HEK293 (cell line): ENCODE data around the gene MED13L.

ENCODE experiments used
- CTCF ChIA-PET: fragments of 350-600 bp; formaldehyde crosslinking; extraction: SDS; loops from one replicate; lab custom pipeline; 2021; ENCODE audit warnings: antibody characterized with exemption; lab: Yijun Ruan, JAX
- POLR2A ChIA-PET: fragments of 300-600 bp; formaldehyde crosslinking; extraction: SDS; loops from one replicate; lab custom pipeline; 2020; ENCODE audit warnings: antibody characterized with exemption, inconsistent platforms; lab: Yijun Ruan, JAX
- H3K27ac ChIP-seq: fragments of 200-500 bp; sonication (Bioruptor generic); 2 replicates; pipeline ENCODE4 v1.5.1; 2014; ENCODE audit warnings: low read depth, low read length, control low read depth, inconsistent platforms; ENCODE audit errors: extremely low read depth
- H3K36me3 ChIP-seq, 2 experiments: fragments of 200-500 bp in 1 of 2; sonication (Bioruptor generic) in 1 of 2; 1 replicate in 1 of 2; 2 replicates in 1 of 2; pipeline ENCODE4 v1.5.1; 2014 to 2017; ENCODE audit warnings: inconsistent platforms in 2 of 2, low read length in 2 of 2; ENCODE audit not compliant: control insufficient read depth in 2 of 2, insufficient read depth in 1 of 2
- H3K4me1 ChIP-seq: fragments of 200-500 bp; sonication (Bioruptor generic); 2 replicates; pipeline ENCODE4 v1.5.1; 2014; ENCODE audit warnings: mild to moderate bottlenecking, low read length, inconsistent platforms; ENCODE audit not compliant: control insufficient read depth, insufficient read depth
- H3K4me3 ChIP-seq: 2 replicates; pipeline ENCODE4 v1.5.1; 2011; ENCODE audit warnings: low read depth, mild to moderate bottlenecking, control low read depth, low read length, moderate library complexity
- H3K9me3 ChIP-seq: fragments of 200-500 bp; sonication (Bioruptor generic); 2 replicates; pipeline ENCODE4 v1.5.1; 2014; ENCODE audit warnings: low read depth, low read length, inconsistent platforms; ENCODE audit not compliant: control insufficient read depth, insufficient read depth
- BCL11A ChIP-seq: fragments of 450-650 bp; formaldehyde crosslinking; IDR thresholded peaks from 2 replicates; pipeline ENCODE4 v1.5.1; 2016; ENCODE audit warnings: low read depth, missing biosample characterization, missing genetic modification characterization
- BCL11B ChIP-seq: fragments of 450-650 bp; formaldehyde crosslinking; IDR thresholded peaks from 2 replicates; pipeline ENCODE4 v1.5.1; 2016; ENCODE audit warnings: low read depth, missing biosample characterization, missing genetic modification characterization
- FEZF1 ChIP-seq: fragments of 450-650 bp; formaldehyde crosslinking; IDR thresholded peaks from 2 replicates; pipeline ENCODE4 v1.5.1; 2016; ENCODE audit warnings: missing biosample characterization, missing genetic modification characterization
- HOXC10 ChIP-seq: sonication (generic); formaldehyde crosslinking; IDR thresholded peaks from 2 replicates; pipeline ENCODE4 v1.8.1; 2023; ENCODE audit warnings: mild to moderate bottlenecking, missing genetic modification reagents
- SETDB1 ChIP-seq: IDR thresholded peaks from one replicate; pipeline ENCODE4 v1.6.1; 2017; ENCODE audit warnings: mild to moderate bottlenecking, low read length, moderate library complexity, mixed read lengths; ENCODE audit not compliant: insufficient read length
- ZBTB21 ChIP-seq: fragments of 450-650 bp; formaldehyde crosslinking; IDR thresholded peaks from 2 replicates; pipeline ENCODE4 v1.5.1; 2017; ENCODE audit warnings: missing biosample characterization, missing genetic modification characterization
- ZFP69B ChIP-seq: fragments of 450-650 bp; formaldehyde crosslinking; IDR thresholded peaks from 2 replicates; pipeline ENCODE4 v1.5.1; 2016; ENCODE audit warnings: missing biosample characterization, missing genetic modification characterization
- ZNF112 ChIP-seq: fragments of 450-650 bp; formaldehyde crosslinking; IDR thresholded peaks from 2 replicates; pipeline ENCODE4 v1.5.0; 2017; ENCODE audit warnings: missing biosample characterization, missing genetic modification characterization
- ZNF133 ChIP-seq: fragments of 450-650 bp; formaldehyde crosslinking; IDR thresholded peaks from 2 replicates; pipeline ENCODE4 v1.5.1; 2016; ENCODE audit warnings: missing biosample characterization, missing genetic modification characterization
- ZNF146 ChIP-seq: fragments of 450-650 bp; formaldehyde crosslinking; IDR thresholded peaks from 2 replicates; pipeline ENCODE4 v1.5.1; 2016; ENCODE audit warnings: missing biosample characterization, missing genetic modification characterization
- ZNF16 ChIP-seq: fragments of 450-650 bp; formaldehyde crosslinking; IDR thresholded peaks from 2 replicates; pipeline ENCODE4 v1.5.1; 2016; ENCODE audit warnings: low read depth, missing biosample characterization, missing genetic modification characterization
- ZNF169 ChIP-seq: fragments of 450-650 bp; formaldehyde crosslinking; IDR thresholded peaks from 2 replicates; pipeline ENCODE4 v1.5.1; 2016; ENCODE audit warnings: missing biosample characterization, missing genetic modification characterization
- ZNF184 ChIP-seq: fragments of 450-650 bp; IDR thresholded peaks from 2 replicates; pipeline ENCODE4 v1.5.1; 2018; ENCODE audit warnings: missing biosample characterization, mild to moderate bottlenecking, missing genetic modification characterization
- ZNF239 ChIP-seq: fragments of 450-650 bp; formaldehyde crosslinking; IDR thresholded peaks from 2 replicates; pipeline ENCODE4 v1.5.1; 2016; ENCODE audit warnings: missing biosample characterization, missing genetic modification characterization
- ZNF311 ChIP-seq: fragments of 450-650 bp; formaldehyde crosslinking; IDR thresholded peaks from 2 replicates; pipeline ENCODE4 v1.5.1; 2017; ENCODE audit warnings: missing biosample characterization, missing genetic modification characterization, borderline replicate concordance
- ZNF398 ChIP-seq: fragments of 450-650 bp; formaldehyde crosslinking; IDR thresholded peaks from 2 replicates; pipeline ENCODE4 v1.5.1; 2017; ENCODE audit warnings: missing biosample characterization, missing genetic modification characterization
- ZNF514 ChIP-seq: fragments of 450-650 bp; formaldehyde crosslinking; IDR thresholded peaks from 2 replicates; pipeline ENCODE4 v1.5.1; 2016; ENCODE audit warnings: missing biosample characterization, missing genetic modification characterization
- ZNF571 ChIP-seq: fragments of 450-650 bp; formaldehyde crosslinking; IDR thresholded peaks from 2 replicates; pipeline ENCODE4 v1.5.0; 2017; ENCODE audit warnings: missing biosample characterization, missing genetic modification characterization
- ZNF639 ChIP-seq: fragments of 450-650 bp; formaldehyde crosslinking; IDR thresholded peaks from 2 replicates; pipeline ENCODE4 v1.5.1; 2016; ENCODE audit warnings: missing biosample characterization, missing genetic modification characterization
- ZNF664 ChIP-seq: fragments of 450-650 bp; formaldehyde crosslinking; IDR thresholded peaks from 2 replicates; pipeline ENCODE4 v1.5.1; 2016; ENCODE audit warnings: missing biosample characterization, missing genetic modification characterization
- ZNF704 ChIP-seq: fragments of 450-650 bp; formaldehyde crosslinking; IDR thresholded peaks from 2 replicates; pipeline ENCODE4 v1.5.1; 2016; ENCODE audit warnings: missing biosample characterization, missing genetic modification characterization
- ZNF76 ChIP-seq: fragments of 450-650 bp; formaldehyde crosslinking; IDR thresholded peaks from 2 replicates; pipeline ENCODE4; 2016; ENCODE audit warnings: low read depth, missing biosample characterization, missing genetic modification characterization, borderline replicate concordance
- ZSCAN18 ChIP-seq: fragments of 450-650 bp; formaldehyde crosslinking; IDR thresholded peaks from 2 replicates; pipeline ENCODE4 v1.5.1; 2016; ENCODE audit warnings: missing biosample characterization, missing genetic modification characterization

The MED13L gene

GRCh38 chr12:116313194-116313927 lies 35.9 kb upstream of the MED13L start:
- Histone ChIP-seq H3K9me3 (no peaks in the 10 kb centered on the region), H3K27ac (no peak overlapping the region), H3K4me3 (no peak overlapping the region), H3K4me1 (no peaks in the 10 kb centered on the region), H3K36me3 (no peaks in the 10 kb centered on the region)
- POLR2A ChIA-PET = no interaction called here
- CTCF ChIA-PET = interaction anchor here (0.6 kb wide), 1 partner anchor 366 kb away, joined by 3 read pairs; no protein-coding TSS in a partner anchor
- no peak for TF ChIP-seq ZBTB21 (tag by site-specific recombination)

- Histone ChIP-seq H3K4me3 (no peak overlapping the region), H3K36me3 (no peaks in the 10 kb centered on the region)
- POLR2A ChIA-PET = no interaction called here
- TF ChIP-seq ZNF311 (tag by site-specific recombination) = no peak
- peak; percentile 81 for TF ChIP-seq ZNF146 (tag by site-specific recombination)
- TF ChIP-seq ZNF112 (tag by site-specific recombination) = no peak
- no peak for TF ChIP-seq ZFP69B
- TF ChIP-seq ZNF571 = no peak
- TF ChIP-seq, all 188 proteins: peak for 1
- Histone ChIP-seq H3K4me1 (no peaks in the 10 kb centered on the region), H3K27ac (no peak overlapping the region), H3K9me3 (no peaks in the 10 kb centered on the region)
- CTCF ChIA-PET = interaction anchor here (0.5 kb wide), 1 partner anchor 1364 kb away, joined by 3 read pairs; no protein-coding TSS in a partner anchor
Observed at GRCh38 chr12:116310082-116310481, 32.6 kb upstream of the MED13L start.

GRCh38 chr12:116309343-116309742 lies 31.9 kb upstream of the MED13L start:
- ChIA-PET POLR2A (no interaction called here), CTCF (no interaction called here)
- H3K9me3 ChIP-seq = no peaks in the 10 kb centered on the region
- no peak overlapping the region for H3K27ac ChIP-seq
- no peaks in the 10 kb centered on the region for H3K4me1 ChIP-seq
- TF ChIP-seq ZNF239 (tag by site-specific recombination) (no peak), ZNF16 (tag by site-specific recombination) (no peak), SETDB1 (peak; percentile 80)
- no peaks in the 10 kb centered on the region for H3K36me3 ChIP-seq
- H3K4me3 ChIP-seq = no peak overlapping the region

GRCh38 chr12:116308647-116309046 lies 31.2 kb upstream of the MED13L start:
- H3K4me1 ChIP-seq = no peaks in the 10 kb centered on the region
- no peak overlapping the region for H3K4me3 ChIP-seq
- H3K36me3 ChIP-seq = no peaks in the 10 kb centered on the region
- H3K27ac ChIP-seq = no peak overlapping the region
- H3K9me3 ChIP-seq = no peaks in the 10 kb centered on the region
- ChIA-PET POLR2A (no interaction called here), CTCF (interaction anchor here (0.6 kb wide), 1 partner anchor 455 kb away, joined by 3 read pairs; no protein-coding TSS in a partner anchor)
- TF ChIP-seq ZNF112 (tag by site-specific recombination) (no peak), ZNF169 (tag by site-specific recombination) (no peak), ZNF514 (no peak), HOXC10 (CRISPR knock-in tag) (no peak), BCL11A (no peak), ZNF664 (no peak), ZNF184 (tag by site-specific recombination) (no peak), BCL11B (tag by site-specific recombination) (no peak), ZSCAN18 (tag by site-specific recombination) (no peak), ZNF704 (no peak), ZNF639 (tag by site-specific recombination) (no peak), ZNF133 (tag by site-specific recombination) (no peak), FEZF1 (tag by site-specific recombination) (no peak), ZNF76 (tag by site-specific recombination) (no peak), ZNF398 (tag by site-specific recombination) (no peak)
